ENCODE measurements around the gene CTSA.

CTSA gene

DNA sequence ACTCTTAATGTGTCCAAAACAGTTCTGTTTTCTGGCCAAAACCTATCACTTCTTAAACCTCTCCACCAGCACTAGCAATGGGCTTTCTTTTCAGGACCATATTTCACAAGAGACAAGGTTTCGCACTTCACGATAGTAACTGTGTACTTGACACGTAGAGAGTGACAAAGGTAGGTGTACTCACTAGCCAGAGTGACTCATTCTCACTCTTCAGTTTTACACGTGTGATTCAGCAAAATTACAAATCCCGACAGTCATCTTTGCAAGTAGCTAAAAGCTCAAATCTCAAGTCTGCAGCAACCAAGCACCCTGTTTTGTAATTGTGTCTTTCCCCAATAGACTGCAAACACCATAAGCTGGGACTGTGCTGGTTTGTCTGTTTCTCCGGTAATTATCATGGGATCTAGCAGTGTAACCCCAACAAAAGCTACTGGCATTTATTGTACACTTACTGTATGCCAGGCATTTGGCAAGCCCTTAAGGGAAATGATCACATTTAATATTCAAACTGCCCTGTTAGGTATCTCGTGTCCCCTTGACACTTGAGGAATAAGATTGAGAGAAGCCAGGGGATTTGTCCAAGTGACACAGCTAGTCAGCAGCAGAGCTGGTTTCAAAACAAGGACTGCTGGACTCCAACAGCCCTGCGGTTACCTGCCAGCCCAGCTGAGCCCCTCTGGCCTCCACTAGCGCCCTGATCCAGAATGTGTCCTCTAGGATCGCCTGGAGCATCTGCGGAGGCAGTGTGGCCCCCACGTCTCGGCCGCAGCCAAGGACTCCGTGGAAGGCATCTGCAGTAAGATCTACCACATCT lies 53.2 kb downstream of the CTSA start:
- no peak overlapping the region for H3K9ac ChIP-seq (ENCODE audit: low read length in 2 of 2)
- no peaks in the 10 kb centered on the region for H3K4me1 ChIP-seq (ENCODE audit: control insufficient read depth, insufficient read depth, low read length)
- no peaks in the 10 kb centered on the region for H3K27me3 ChIP-seq (ENCODE audit: control insufficient read depth in 1 of 2, insufficient read depth in 2 of 2, low read length in 2 of 2)
- no peaks in the 10 kb centered on the region for H3K9me3 ChIP-seq (ENCODE audit: control insufficient read depth in 2 of 2, low read length in 2 of 2)
- H3K27ac ChIP-seq (ENCODE audit: low read length), result no peak overlapping the region
- peaks cover 71 to 78% of the 10 kb centered on the region in 2 donors for H3K36me3 ChIP-seq (ENCODE audit: control insufficient read depth in 2 of 2, insufficient read depth in 2 of 2, low read length in 2 of 2)
- no peak overlapping the region for H3K4me3 ChIP-seq (ENCODE audit: low read length in 2 of 2)

DNA sequence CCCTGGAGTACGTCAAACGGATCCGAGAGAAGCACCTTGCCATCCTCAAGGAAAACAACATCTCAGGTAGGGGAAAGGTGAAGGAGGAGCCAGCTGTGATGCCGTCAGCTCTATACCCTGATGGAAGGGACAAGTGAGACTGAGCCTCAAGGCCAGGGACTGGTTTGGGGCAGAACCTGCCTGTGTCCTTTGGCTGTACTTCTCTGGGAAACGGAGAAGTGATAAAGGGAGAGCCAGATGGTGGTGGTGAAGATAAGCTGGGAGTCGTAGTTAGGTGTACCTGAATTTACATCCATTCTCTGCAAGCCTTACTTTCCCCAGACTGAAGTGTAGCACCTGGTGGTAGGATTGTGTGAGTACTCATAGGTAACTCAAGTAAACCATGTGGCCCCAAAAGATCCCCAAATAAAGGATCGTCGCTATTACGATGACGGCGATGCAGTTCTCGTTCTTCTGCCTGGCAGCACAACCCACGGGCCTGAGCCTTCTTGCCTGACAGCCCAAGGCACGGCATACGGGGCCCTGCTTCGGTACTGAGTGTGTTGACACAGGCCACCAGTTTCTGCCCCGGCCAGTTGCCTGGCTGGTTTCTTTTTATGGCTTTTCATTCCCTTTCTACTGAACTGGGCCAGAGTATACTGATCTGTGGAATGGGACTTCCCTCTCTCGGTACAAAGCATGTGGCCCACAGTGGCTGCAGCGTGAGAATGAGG lies 54.0 kb downstream of the CTSA start:
- Histone ChIP-seq H3K9ac (ENCODE audit: low read length in 2 of 2) (no peak overlapping the region), H3K36me3 (ENCODE audit: control insufficient read depth in 2 of 2, insufficient read depth in 2 of 2, low read length in 2 of 2) (peaks cover 65 to 78% of the 10 kb centered on the region in 2 donors), H3K9me3 (ENCODE audit: control insufficient read depth in 2 of 2, low read length in 2 of 2) (no peaks in the 10 kb centered on the region), H3K4me3 (ENCODE audit: low read length in 2 of 2) (no peak overlapping the region), H3K4me1 (ENCODE audit: control insufficient read depth, insufficient read depth, low read length) (peaks cover 2% of the 10 kb centered on the region), H3K27ac (ENCODE audit: low read length) (no peak overlapping the region), H3K27me3 (ENCODE audit: control insufficient read depth in 1 of 2, insufficient read depth in 2 of 2, low read length in 2 of 2) (no peaks in the 10 kb centered on the region)

DNA sequence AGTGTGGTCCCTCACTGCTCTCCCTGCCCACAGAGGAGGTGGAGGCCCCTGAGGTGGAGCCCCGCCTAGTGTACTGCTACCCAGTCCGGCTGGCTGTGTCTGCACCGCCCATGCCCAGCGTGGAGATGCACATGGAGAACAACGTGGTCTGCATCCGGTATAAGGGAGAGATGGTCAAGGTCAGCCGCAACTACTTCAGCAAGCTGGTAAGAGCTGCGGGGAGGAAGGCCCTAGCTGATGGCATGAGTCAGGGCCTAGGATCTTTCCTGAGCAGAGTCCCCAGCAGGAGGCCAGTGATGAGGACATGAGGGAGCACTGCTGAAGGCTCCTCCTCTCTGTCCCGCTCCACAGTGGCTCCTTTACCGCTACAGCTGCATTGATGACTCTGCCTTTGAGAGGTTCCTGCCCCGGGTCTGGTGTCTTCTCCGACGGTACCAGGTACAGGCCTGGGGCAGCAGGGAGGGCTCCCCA lies 54.6 kb downstream of the CTSA start:
- Histone ChIP-seq H3K9ac (ENCODE audit: low read length in 2 of 2) (no peak overlapping the region), H3K4me3 (ENCODE audit: low read length in 2 of 2) (no peak overlapping the region), H3K27me3 (ENCODE audit: control insufficient read depth in 1 of 2, insufficient read depth in 2 of 2, low read length in 2 of 2) (no peaks in the 10 kb centered on the region), H3K4me1 (ENCODE audit: control insufficient read depth, insufficient read depth, low read length) (peaks cover 3% of the 10 kb centered on the region), H3K27ac (ENCODE audit: low read length) (no peak overlapping the region), H3K9me3 (ENCODE audit: control insufficient read depth in 2 of 2, low read length in 2 of 2) (no peaks in the 10 kb centered on the region), H3K36me3 (ENCODE audit: control insufficient read depth in 2 of 2, insufficient read depth in 2 of 2, low read length in 2 of 2) (peaks cover 63 to 77% of the 10 kb centered on the region in 2 donors)

DNA sequence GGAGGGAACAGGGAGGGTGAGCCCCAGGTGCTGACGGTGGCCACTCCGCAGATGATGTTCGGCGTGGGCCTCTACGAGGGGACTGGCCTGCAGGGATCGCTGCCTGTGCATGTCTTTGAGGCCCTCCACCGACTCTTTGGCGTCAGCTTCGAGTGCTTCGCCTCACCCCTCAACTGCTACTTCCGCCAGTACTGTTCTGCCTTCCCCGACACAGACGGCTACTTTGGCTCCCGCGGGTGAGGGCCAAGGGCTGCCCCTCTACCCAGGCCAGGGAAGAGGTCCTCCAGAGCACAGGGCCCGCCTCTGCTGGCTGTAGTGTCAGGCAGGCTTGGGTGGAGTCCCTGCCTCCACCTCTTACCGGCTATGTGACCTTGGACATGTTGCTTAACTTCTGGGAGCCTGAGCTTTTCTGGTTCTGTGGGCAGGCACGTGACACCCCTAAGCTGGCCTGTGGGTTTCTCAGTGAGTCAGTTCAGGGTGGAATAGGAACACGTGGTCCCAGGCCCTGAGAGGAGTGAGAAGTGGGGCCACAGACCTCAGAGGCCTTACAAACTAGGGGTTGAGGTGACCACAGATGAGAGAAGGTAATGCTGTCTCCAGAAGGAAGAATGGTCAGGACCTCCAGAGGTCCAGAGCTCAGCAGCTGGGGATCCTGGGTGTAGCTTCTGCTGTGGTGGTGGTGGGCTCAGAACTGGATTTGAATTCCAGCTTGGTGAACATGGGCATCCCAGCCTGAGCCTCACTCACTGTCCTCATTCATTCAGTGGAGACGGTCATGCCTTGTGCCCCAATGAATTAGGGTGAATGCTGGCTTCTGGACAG lies 55.2 kb downstream of the CTSA start:
- Histone ChIP-seq H3K4me3 (ENCODE audit: low read length in 2 of 2) (no peak overlapping the region), H3K36me3 (ENCODE audit: control insufficient read depth in 2 of 2, insufficient read depth in 2 of 2, low read length in 2 of 2) (peaks cover 62 to 76% of the 10 kb centered on the region in 2 donors), H3K9ac (ENCODE audit: low read length in 2 of 2) (no peak overlapping the region)

DNA sequence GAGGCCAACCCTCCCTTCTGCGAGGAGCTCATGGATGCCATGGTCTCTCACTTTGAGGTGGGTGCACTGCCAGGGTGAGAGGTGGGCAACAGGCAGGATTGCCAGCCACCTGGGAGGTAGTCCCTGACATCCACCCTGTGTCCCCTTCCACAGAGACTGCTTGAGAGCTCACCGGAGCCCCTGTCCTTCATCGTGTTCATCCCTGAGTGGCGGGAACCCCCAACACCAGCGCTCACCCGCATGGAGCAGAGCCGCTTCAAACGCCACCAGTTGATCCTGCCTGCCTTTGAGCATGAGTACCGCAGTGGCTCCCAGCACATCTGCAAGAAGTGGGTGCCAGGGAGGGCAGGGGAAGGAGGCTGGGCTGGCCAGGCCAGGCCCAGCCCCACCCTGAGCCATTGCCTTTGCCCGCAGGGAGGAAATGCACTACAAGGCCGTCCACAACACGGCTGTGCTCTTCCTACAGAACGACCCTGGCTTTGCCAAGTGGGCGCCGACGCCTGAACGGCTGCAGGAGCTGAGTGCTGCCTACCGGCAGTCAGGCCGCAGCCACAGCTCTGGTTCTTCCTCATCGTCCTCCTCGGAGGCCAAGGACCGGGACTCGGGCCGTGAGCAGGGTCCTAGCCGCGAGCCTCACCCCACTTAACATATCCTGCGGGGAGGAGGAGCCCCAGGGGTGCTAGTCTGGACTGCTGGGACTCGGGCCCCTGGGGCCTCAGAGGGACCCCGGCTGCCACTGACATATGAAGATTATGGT lies 56.2 kb downstream of the CTSA start:
- Histone ChIP-seq H3K36me3 (ENCODE audit: control insufficient read depth in 2 of 2, insufficient read depth in 2 of 2, low read length in 2 of 2) (peaks cover 71 to 86% of the 10 kb centered on the region in 2 donors), H3K4me3 (ENCODE audit: low read length in 2 of 2) (no peak overlapping the region), H3K9ac (ENCODE audit: low read length in 2 of 2) (no peak overlapping the region), H3K27me3 (ENCODE audit: control insufficient read depth in 1 of 2, insufficient read depth in 2 of 2, low read length in 2 of 2) (no peaks in the 10 kb centered on the region), H3K4me1 (ENCODE audit: control insufficient read depth, insufficient read depth, low read length) (peaks cover 3% of the 10 kb centered on the region), H3K9me3 (ENCODE audit: control insufficient read depth in 2 of 2, low read length in 2 of 2) (no peaks in the 10 kb centered on the region), H3K27ac (ENCODE audit: low read length) (no peak overlapping the region)

More for the DNA sequence above, 55.2 kb downstream of the CTSA start:
- H3K27ac ChIP-seq (ENCODE audit: low read length), result no peak overlapping the region
- H3K4me1 ChIP-seq (ENCODE audit: control insufficient read depth, insufficient read depth, low read length), result peaks cover 3% of the 10 kb centered on the region
- H3K27me3 ChIP-seq (ENCODE audit: control insufficient read depth in 1 of 2, insufficient read depth in 2 of 2, low read length in 2 of 2), result no peaks in the 10 kb centered on the region
- H3K9me3 ChIP-seq (ENCODE audit: control insufficient read depth in 2 of 2, low read length in 2 of 2), result no peaks in the 10 kb centered on the region

DNA sequence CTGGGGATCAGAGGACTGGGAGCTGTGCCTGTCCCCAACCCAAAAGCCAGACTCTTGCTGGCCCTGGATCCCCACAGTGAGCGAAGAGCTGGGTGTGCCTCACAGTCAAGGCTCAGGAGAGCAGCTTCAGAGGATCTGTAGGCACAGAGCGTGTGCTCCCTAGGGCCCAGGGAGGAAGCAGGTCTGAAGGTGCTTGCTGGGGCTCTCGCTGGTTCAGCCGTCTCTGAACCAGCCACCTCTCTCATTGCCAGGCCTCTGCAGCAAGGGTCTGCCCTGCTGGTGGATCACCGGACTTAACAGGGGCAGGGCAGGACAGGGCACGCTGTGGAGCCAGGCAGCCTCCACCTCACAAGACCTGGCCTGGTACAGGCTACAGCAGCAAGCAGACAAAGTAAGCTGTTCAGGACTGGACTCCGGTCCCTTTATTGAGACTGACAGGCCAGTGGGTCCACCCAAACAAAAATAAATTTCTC lies 57.2 kb downstream of the CTSA start:
- Histone ChIP-seq H3K27me3 (ENCODE audit: control insufficient read depth in 1 of 2, insufficient read depth in 2 of 2, low read length in 2 of 2) (no peaks in the 10 kb centered on the region), H3K4me3 (ENCODE audit: low read length in 2 of 2) (no peak overlapping the region), H3K36me3 (ENCODE audit: control insufficient read depth in 2 of 2, insufficient read depth in 2 of 2, low read length in 2 of 2) (peaks cover 75 to 89% of the 10 kb centered on the region in 2 donors), H3K4me1 (ENCODE audit: control insufficient read depth, insufficient read depth, low read length) (peaks cover 3% of the 10 kb centered on the region), H3K27ac (ENCODE audit: low read length) (no peak overlapping the region), H3K9ac (ENCODE audit: low read length in 2 of 2) (no peak overlapping the region), H3K9me3 (ENCODE audit: control insufficient read depth in 2 of 2, low read length in 2 of 2) (no peaks in the 10 kb centered on the region)

Measured in stomach smooth muscle (tissue), 2 donors.